Measurements from ENCODE around the gene TAS2R4.
"Not testable (repeated sequence)": the region's sequence is repeated elsewhere in the genome, so short reads cannot be mapped to it uniquely, and the experiment has no call there.

Gene TAS2R4, protein sequence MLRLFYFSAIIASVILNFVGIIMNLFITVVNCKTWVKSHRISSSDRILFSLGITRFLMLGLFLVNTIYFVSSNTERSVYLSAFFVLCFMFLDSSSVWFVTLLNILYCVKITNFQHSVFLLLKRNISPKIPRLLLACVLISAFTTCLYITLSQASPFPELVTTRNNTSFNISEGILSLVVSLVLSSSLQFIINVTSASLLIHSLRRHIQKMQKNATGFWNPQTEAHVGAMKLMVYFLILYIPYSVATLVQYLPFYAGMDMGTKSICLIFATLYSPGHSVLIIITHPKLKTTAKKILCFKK

DNA sequence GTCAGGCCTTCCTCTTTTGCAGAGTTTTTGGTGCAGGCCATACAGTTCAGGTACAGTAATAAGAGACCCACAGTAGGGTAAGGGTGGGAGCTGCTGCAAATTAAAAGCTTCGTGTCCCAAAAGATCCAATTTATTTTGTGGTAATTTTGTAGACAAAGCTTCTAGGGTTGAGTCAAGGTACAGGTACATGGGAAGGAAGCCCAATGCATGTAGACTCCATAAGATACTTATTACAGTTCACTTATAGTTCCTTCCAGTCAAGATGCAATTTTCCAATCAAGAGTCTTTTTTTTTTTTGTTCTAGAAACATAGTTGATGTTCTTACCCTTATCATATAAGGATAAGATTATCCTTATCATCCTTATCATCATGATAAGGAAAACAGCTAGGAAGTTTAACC lies at the start of gene TAS2R4:
Gene TAS2R4, plus strand, starts transcription at position 301 of the 400 bp plus-strand sequence. CDS start 1,815 bp downstream, outside the sequence.
- no peak for DNase-seq

DNA sequence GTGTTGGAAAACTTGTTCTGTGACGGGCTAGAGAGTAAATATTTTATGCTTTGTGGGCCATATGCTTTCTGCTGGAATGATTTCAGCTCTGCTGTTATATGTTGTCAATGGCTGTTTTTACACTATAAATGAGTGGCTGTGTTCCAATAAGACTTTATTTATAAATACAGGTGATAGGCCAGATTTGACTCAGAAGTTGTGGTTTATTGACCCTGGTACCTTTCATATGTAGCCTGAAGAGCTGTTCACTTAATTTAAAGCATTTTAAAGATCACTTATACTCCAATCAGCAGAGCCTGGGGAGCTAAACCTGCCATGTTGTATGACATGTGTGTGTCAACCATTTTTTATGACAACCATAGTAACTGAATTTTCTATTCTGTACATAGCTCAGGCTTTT lies 47.5 kb upstream of the TAS2R4 start:
- no peak for DNase-seq

DNA sequence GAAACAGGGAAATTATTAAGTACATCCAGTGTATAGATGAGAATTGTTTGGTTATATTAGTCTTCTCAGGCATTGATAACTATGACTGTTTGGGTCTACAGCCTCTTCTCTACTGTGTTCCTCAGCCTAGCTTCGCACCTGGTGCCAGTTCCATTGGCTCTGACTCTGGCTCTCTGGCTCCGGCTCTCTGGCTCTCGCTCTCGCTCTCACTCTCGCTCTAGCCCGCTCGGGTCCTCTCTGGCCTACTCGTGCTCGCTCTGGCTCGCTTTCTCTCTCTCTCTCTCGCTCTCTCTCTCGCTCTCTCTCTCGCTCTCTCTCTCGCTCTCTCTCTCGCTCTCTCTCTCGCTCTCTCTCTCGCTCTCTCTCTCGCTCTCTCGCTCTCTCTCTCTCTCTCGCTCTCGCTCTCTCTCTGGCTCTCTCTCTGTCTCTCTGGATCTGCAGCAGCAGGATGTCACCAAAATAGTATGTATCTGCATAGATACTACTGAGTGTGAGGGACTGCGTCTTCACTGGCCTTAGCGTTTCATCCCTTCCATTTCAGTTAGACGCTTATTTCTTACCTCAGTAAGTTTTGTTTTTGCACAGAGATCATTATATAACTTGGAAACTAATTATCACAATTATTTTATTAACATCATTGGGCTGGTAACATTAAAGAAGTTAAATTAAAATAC lies 44.9 kb upstream of the TAS2R4 start:
- no peak for DNase-seq

DNA sequence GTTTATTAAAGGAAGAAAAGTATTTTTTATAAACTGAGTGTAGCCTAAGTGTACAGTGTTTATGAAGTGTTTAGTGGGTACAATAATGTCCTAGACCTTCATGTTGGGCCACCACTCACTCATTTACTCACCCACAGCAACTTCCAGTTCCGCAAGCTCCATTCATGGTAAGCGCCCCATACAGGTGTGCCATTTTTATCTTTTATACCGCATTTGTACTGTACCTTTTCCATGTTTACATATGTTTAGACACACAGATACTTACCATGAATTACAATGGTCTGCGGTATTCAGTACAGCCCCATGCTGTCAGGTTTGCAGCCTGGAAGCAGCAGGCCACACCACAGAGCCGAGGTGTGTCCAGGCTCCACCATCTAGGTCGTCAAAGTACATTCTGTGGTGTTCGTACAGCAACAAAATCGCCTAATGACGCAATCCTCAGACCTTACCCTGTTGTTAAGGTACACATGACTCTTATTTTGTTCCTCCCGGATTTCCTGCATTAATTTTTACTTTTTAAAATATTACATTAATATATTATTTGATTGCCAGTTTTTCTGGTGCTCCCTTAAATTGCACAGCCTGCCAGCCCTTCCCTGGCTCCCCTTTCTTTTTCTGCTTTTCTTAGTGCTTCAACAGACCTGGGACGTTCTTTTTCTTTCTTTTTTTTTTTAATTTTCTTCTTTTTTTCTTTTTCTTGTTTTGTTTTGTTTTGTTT lies 39.2 kb upstream of the TAS2R4 start:
- DNase-seq = peak; percentile 4

DNA sequence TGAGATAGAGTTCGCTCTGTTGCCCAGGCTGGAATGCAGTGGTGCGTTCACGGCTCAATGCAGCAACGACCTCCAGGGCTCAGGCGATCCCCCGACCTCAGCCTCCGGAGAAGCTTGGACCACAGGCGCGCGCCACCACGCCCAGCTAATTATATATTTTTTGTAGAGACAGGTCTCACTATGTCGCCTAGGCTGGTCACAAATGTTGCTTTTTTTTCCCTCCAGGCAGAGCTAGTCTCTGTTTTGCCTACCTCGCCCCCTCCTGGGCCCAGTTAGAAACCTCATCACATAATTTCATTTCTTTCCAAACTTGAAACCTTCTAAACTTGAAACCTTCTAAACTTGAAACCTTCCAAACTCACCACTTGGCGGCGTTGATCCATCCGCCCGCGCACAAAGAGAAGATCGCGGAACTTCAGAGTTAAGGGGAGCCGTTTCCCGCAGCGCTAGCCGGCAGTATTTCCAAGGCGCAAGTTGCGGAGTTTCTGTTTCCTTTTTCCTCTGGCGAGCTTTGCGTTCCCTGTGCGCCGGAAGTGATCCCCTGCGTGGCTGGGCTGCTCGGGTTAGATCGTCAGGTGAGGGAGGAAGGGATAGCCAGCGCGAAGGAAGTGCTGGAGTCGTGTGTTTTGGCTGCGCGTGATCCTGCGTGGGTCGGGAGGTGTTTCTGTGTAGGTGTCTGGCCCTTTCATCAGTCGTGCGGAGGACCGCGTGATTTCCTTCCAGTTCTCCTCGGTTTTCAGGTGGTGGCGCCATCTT lies 38.5 kb upstream of the TAS2R4 start, which contains the start of gene SSBP1:
Gene SSBP1, plus strand, starts transcription at position 523 of the 756 bp plus-strand sequence. CDS start 809 bp downstream, outside the sequence.
- peak; percentile 96 for DNase-seq

DNA sequence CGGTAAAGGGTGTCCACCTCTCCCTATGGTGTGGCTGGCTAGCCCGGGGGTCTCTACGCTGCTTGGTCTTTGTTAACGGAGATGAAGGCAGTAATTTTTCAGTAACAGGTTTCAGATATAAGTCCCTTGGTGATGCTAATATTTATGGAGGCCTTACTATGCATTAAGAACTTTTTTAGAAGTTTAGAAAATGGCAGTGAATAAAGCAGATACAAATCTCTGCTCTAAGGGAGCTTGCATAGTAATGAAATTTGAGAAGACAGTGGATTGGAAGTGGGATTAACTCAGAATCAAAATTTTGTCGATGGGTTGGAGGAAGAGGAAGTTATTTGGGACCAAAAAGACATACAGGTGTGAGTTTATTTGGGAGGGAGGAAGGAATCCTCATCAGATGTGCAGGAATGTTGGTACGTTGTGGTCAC lies 37.9 kb upstream of the TAS2R4 start:
- DNase-seq = no peak

DNA sequence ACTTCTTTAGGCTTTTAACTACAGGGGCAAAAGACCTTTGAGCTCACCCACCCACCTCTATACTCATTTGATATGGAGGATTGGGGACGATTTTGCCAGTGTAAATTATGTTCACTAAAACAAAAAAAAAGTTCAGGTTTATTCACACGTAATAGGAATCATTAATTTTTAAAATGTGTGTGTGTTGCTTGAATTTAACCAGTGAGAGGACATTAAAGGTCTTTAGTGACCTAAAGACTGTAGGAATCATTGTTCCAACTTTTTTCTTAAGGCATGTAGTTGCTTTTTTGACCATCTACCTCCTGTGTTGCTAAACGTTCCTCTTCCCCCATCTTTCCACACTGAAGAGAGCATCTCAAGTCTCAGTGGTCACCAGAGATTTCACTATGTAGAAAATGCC lies 37.2 kb upstream of the TAS2R4 start:
- no peak for DNase-seq

DNA sequence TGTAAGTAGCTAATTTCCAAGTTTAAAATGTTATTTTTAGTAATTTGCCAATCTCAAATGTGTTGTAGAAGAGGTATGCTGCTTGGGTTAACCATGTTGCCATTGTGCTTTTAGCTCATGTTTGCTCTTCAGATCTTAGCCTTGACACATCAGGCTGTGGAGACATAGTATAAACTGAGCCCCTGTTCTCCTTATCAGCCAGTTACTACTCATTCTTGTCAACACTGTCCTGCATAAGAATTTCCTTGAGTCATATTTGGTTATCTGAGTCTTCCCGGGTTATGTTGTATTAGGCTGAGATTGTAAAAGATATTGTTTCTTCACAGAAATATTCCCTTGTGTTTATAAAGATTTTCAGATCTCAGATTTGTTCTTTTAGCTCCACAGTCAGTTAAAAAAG lies 34.2 kb upstream of the TAS2R4 start:
- no peak for DNase-seq

DNA sequence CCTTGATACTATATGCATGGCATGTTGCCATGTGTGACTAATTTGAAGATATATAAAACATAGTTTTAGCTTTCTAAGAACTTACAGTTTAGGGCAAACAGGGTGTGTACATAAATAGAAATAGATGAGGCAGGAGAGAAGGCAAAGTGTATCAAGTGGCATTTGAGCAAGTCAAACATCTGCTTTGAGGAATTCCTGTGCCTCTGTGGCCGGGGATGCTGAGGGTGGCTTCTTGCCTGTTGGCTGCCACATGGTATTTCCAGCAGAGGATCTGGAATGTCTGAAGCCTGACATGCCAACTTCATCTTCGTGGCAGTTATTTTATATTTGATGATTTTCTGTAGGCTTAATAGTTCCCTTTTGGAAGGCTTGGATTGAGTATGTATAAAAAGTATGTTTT lies 32.3 kb upstream of the TAS2R4 start:
- no peak for DNase-seq

DNA sequence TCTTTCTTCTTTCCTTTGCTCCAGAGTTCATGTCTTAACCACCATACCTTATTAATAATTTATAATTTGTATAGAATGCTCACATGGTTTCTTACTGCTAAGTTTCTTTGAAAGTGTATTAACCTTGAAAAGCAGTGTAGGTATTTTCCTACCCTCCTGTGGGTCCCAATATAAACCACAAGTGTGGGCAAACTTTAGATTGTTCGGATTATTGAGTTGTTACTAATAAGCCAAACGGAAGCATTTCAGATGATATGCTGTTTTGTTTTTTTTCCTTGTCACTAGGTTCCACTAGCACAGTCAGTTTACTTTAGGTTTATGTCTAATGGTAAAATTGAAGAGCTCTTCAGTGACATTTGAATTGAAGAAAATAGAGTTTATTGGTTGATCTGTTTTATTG lies 28.1 kb upstream of the TAS2R4 start:
- DNase-seq = no peak

DNA sequence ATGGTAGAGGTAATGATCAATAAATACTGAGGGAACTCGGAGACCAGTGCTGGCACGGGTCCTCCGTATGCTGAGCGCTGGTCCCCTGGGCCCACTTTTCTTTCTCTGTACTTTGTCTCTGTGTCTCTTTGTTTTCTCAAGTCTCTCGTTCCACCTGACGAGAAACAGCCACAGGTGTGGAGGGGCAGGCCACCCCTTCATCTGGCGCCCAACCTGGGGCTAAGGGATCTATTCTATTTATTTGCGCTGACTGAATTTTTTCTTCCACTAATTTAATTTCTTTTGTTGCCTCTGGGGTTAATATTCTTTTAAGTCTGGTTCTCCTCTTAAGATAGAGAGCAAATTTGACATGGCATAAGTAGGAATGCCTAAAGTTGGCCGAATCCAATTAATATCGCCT lies 24.6 kb upstream of the TAS2R4 start:
- DNase-seq = not testable (repeated sequence)

DNA sequence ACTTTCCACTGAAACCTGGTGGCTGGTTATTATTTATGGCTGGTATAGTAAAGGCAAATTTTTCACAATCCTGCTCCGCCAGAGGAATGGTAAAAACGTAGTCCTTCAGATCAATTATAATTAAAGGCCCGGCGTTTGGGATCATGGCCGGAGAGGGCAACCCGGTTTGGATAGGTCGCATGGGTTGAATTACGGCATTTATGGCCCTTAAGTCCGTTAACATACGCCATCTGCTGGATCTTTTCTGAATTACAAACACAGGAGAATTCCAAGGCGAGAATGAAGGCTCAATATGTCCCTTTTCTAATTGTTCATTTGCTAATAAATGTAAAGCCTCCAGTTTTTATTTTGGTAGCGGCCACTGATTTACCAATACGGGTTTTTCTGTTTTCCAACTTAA lies 23.8 kb upstream of the TAS2R4 start:
- DNase-seq = no peak

DNA sequence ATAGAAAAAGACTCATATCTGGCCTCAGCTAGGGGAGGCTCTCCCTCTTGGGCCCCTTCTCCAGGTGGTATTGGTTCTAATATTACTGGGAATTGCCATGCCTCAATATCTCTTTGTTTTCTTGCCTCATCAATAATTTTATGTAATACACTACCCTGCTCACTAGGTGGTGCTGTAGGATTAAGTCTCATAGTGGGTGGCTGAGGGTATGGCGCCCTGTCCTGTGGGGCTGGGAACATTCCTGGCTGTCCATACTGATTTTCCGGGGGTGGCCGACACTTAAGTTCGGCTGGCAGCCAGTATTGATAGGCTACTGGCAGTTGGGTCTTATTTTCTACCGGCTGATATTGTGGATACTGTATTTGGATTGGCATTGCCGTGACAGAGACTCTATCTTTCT lies 21.5 kb upstream of the TAS2R4 start:
- no peak for DNase-seq

DNA sequence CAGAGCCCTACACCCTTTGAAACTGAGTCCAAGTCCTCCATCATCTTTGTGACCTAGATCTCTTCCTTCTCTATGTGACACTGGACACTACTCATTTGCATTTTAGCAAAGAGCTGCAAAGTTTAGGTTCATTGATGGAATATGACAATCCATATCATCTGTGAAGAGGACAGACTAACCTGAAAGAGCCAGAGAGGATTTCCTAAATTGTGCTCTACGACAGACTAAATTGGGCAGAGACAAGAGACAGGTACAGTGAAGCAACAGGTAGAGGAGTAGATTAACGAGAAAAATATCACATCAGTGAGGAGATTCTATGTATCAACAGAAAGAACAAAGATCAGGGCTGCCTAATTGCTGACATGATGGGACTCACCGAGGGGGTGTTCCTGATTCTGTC lies 12.7 kb upstream of the TAS2R4 start, which contains the start of gene TAS2R3:
Gene TAS2R3, plus strand, starts transcription at position 301 of the 400 bp plus-strand sequence. Its CDS starts 62 bp downstream, at position 363.
- DNase-seq = no peak

DNA sequence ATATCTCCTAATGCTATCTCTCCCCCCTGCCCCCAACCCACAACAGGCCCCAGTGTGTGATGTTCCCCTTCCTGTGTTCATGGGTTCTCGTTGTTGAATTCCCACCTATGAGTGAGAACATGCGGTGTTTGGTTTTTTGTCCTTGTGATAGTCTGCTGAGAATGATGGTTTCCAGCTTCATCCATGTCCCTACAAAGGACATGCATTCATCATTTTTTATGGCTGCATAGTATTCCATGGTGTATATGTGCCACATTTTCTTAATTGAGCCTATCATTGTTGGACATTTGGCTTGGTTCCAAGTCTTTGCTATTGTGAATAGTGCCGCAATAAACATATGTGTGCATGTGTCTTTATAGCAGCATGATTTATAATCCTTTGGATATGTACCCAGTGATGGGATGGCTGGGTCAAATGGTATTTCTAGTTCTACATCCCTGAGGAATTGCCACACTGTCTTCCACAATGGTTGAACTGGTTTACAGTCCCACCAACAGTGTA lies 6.3 kb upstream of the TAS2R4 start:
- DNase-seq = not testable (repeated sequence)

DNA sequence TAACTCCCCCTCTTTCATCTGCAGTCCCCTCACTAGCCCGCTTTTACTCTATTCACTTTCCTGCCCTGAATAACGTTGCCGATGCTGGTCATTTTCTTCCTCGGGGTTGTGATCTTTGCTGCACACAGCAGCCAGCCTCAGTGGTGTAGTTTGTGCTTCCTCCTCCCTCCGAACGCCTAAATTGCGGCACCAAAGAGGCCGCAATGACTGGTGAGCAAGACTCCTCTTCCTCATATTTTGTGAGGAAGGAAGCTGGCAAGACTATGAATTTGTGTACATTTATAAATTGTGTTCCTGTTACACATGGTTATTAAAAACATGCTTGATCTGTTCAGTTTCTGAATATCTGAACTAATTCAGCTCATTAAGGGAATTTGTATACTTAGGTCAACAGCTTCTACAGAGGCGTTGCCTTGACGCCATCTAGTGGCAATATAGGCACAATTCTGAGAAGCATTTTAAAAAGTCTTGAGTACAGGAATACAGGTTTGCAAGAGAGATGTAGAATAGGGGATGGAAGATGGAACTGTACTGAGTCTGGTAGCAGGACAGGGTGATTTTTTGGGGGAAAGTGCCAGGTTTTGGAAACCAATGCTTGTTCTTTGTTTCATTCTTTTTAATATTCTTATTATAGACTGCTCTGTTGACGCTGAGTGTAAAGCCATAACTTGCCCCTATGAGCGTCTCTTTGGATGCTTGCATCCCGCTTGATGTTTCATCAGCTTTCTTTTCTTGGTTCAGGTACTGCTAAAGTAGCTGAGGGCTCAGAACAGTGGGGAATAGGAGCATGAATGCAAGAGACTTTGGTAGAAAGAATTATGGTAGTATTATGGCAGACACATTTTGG lies 9.5 kb downstream of the TAS2R4 start:
- peak; percentile 36 for DNase-seq

DNA sequence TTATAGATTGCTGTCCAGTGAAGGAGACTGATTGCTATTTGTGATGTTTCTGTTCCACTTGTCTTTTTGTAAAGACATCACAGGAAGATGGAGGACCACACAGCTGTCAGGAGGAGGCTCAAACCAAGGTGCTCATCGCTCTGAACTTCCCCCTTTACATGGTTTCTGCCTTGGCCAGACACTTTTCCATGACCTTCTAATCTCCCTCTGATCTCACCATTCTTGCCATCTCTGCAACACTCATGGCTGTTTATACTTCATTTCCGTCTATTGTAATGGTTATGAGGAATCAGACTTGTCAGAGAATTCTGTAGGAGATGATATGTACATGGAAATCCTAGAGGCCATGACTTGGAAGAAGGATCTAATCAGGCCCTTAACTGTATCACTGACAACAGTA lies 11.8 kb downstream of the TAS2R4 start:
- DNase-seq = no peak

DNA sequence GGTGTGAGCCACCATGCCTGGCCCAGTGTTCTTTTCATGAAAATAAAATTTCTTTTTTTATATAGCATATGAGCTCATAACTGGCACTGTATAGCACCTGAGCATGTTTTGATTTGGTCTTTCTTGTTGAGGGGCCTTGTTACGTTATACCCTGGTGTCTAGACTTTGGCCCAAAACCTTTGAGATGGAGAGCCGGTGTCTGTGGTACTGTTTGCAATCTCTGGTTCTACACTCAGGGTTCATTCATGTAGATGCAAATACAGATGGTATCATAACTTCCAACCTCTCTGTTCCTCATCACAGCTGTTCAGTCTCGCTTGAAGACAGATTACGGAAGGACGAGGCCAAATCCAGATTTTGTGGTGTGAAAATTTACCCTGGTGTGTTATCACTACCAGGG lies 13.4 kb downstream of the TAS2R4 start, which contains the start of gene TAS2R5:
Gene TAS2R5, plus strand, starts transcription at position 301 of the 400 bp plus-strand sequence. CDS start 145 bp downstream, outside the sequence.
- DNase-seq = no peak

DNA sequence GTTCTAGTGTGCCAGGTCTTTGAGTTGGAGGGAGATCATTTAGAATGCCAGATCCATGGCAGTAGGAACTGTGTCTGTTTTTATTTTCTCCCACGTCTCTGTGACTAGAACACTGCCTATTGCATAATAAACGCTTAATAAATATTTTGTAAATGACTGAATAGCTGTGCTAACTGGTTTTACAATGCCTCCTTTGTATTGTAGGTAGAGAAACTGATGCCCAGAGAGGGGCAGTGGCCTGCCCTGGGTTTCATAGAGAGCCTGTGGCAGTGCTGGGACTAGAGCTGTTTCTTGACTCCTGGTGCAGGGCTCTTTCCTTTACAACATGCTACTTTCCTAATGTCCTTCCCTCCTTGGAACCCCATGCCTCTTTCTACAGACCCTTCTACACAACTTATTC lies 16.1 kb downstream of the TAS2R4 start:
- DNase-seq = no peak

DNA sequence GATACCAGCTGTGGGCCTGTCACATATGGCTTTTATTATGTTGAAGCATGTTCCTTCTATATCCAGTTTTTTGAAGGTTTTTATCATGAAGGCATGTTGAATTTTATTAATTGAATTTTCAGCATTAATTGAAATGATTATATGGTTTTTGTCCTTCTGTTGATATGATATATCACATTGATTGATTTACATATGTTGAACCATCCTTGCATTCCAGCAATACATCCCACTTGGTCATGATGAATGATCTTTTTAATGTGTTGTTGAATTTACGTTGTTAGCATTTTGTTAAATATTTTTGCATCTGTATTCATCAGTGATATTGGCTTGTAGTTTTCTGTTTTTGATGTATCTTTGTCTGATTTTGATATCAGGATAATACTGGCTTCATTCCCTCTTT lies 43.6 kb downstream of the TAS2R4 start:
- DNase-seq = no peak

DNA sequence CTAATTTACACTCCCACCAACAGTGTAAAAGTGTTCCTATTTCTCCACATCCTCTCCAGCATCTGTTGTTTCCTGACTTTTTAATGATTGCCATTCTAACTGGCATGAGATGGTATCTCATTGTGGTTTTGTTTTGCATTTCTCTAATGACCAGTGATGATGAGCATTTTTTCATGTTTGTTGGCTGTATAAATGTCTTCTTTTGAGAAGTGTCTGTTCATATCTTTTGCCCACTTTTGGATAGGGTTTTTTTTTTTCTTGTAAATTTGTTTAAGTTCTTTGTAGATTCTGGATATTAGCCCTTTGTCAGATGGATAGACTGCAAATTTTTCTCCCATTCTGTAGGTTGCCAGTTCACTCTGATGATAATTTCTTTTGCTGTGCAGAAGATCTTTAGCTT lies 46.0 kb downstream of the TAS2R4 start:
- not testable (repeated sequence) for DNase-seq
